H1 (cell line): ENCODE measurements around the gene AFF1. TPM values are rescaled to one million over a fixed set of nuclear protein-coding genes. Genes with fewer than 3 reads are reported as not detected.

Experiments used
- CTCF ChIA-PET: fragments of 300-600 bp; sonication (Branson Sonifier 250); formaldehyde crosslinking; loops from one replicate; lab custom pipeline; 2021; ENCODE audit not compliant: partially characterized antibody; lab: Charles Lee
- POLR2A ChIA-PET: fragments of 300-600 bp; sonication (Branson Sonifier 250); formaldehyde crosslinking; loops from one replicate; lab custom pipeline; 2021; ENCODE audit warnings: inconsistent platforms; ENCODE audit not compliant: partially characterized antibody; lab: Charles Lee
- DNase-seq, 2 experiments: peaks; one replicate each; pipeline versions ENCODE4 v3.0.0 to v3.0.0-alpha.2; 2010 to 2022; ENCODE audit warnings: low spot score in 2 of 2, low read depth in 1 of 2, mixed read lengths in 1 of 2
- FAIRE-seq: peaks from 2 replicates; lab custom pipeline; 2011; peaks lifted over from hg19 to GRCh38; lab: Jason Lieb, UNC
- H2AFZ ChIP-seq: 2 replicates; pipeline ENCODE4 v1.8.1; 2012; ENCODE audit warnings: low read length, inconsistent platforms
- H2AK5ac ChIP-seq: 2 replicates; pipeline ENCODE4 v1.6.1; 2013; ENCODE audit warnings: low read depth, low read length
- H2BK120ac ChIP-seq: replicated peaks from 2 replicates; pipeline ENCODE3; 2013; ENCODE audit warnings: low read depth, low read length, inconsistent platforms
- H2BK12ac ChIP-seq: 2 replicates; pipeline ENCODE4 v1.6.1; 2013; ENCODE audit warnings: low read depth, low read length
- H2BK15ac ChIP-seq: 2 replicates; pipeline ENCODE4 v1.6.1; 2013; ENCODE audit warnings: low read length
- H2BK20ac ChIP-seq: 2 replicates; pipeline ENCODE4 v1.6.1; 2013; ENCODE audit warnings: low read length
- H2BK5ac ChIP-seq: 2 replicates; pipeline ENCODE4 v1.6.1; 2013; ENCODE audit warnings: low read depth, low read length
- H3K14ac ChIP-seq: 2 replicates; pipeline ENCODE4 v1.6.1; 2013; ENCODE audit warnings: inconsistent platforms; ENCODE audit not compliant: insufficient read length
- H3K18ac ChIP-seq: 2 replicates; pipeline ENCODE4 v1.6.1; 2013; ENCODE audit warnings: low read length; ENCODE audit errors: extremely low read depth
- H3K23ac ChIP-seq: 2 replicates; pipeline ENCODE4 v1.6.1; 2013; ENCODE audit warnings: inconsistent platforms; ENCODE audit not compliant: insufficient read length
- H3K23me2 ChIP-seq: 2 replicates; pipeline ENCODE4 v1.6.1; 2013; ENCODE audit warnings: low read depth, low read length
- H3K27ac ChIP-seq: 2 replicates; pipeline ENCODE4 v1.6.1; 2011; ENCODE audit warnings: low read depth, low read length, inconsistent platforms
- H3K27me3 ChIP-seq, 4 experiments: replicated peaks in 1 of 4; 1 replicate in 1 of 4; 2 replicates in 3 of 4; pipeline versions ENCODE4 v1.6.1 to v1.8.1; 2011 to 2013; ENCODE audit warnings: low read length in 3 of 4, mild to moderate bottlenecking in 3 of 4, inconsistent platforms in 2 of 4, mixed read lengths in 2 of 4, moderate library complexity in 1 of 4; ENCODE audit not compliant: control insufficient read depth in 3 of 4, insufficient read depth in 3 of 4; ENCODE audit errors: extremely low read depth in 1 of 4
- H3K36me3 ChIP-seq, 4 experiments: 2 replicates each; pipeline versions ENCODE4 v1.6.1 to v1.8.1; 2011 to 2013; ENCODE audit warnings: mild to moderate bottlenecking in 4 of 4, low read length in 3 of 4, moderate library complexity in 2 of 4, control low read depth in 1 of 4, inconsistent platforms in 1 of 4; ENCODE audit not compliant: insufficient read depth in 4 of 4, control insufficient read depth in 2 of 4
- H3K4ac ChIP-seq: replicated peaks from 2 replicates; pipeline ENCODE3; 2013; ENCODE audit warnings: low read length, low read depth, mixed read lengths, inconsistent platforms; ENCODE audit not compliant: insufficient read length
- H3K4me1 ChIP-seq, 4 experiments: replicated peaks in 1 of 4; 1 replicate in 1 of 4; 2 replicates in 3 of 4; pipeline versions ENCODE4 v1.6.1 to v1.8.1; 2011 to 2013; ENCODE audit warnings: low read length in 3 of 4, inconsistent platforms in 2 of 4, mixed read lengths in 1 of 4; ENCODE audit not compliant: insufficient read depth in 4 of 4, control insufficient read depth in 3 of 4
- H3K4me2 ChIP-seq, 2 experiments: 2 replicates each; pipeline versions ENCODE4 v1.6.1 to v1.8.1; 2011 to 2013; ENCODE audit warnings: low read depth in 2 of 2, low read length in 2 of 2, control low read depth in 1 of 2, inconsistent platforms in 1 of 2, mild to moderate bottlenecking in 1 of 2; ENCODE audit not compliant: insufficient read depth in 1 of 2
- H3K4me3 ChIP-seq, 4 experiments: fragments of 200-600, 300-600 bp in 1 of 4; sonication (generic), shearing (Covaris generic), sonication (Bioruptor Twin) in 1 of 4; 2 replicates each; pipeline versions ENCODE4 v1.5.1 to v1.8.1; 2011 to 2016; ENCODE audit warnings: low read length in 4 of 4, low read depth in 3 of 4, control low read depth in 2 of 4, inconsistent platforms in 2 of 4, mild to moderate bottlenecking in 2 of 4, mixed read lengths in 1 of 4, moderate library complexity in 1 of 4; ENCODE audit not compliant: insufficient read depth in 2 of 4; ENCODE audit errors: extremely low read depth in 1 of 4
- H3K56ac ChIP-seq: replicated peaks from 2 replicates; pipeline ENCODE3; 2013; ENCODE audit warnings: low read depth, mild to moderate bottlenecking, mixed read lengths, low read length, inconsistent platforms; ENCODE audit not compliant: insufficient read length
- H3K79me1 ChIP-seq: 2 replicates; pipeline ENCODE4 v1.6.1; 2013; ENCODE audit warnings: low read depth, low read length, control low read depth
- H3K79me2 ChIP-seq, 2 experiments: 2 replicates each; pipeline versions ENCODE4 v1.6.1 to v1.8.1; 2012 to 2013; ENCODE audit warnings: low read length in 2 of 2, mild to moderate bottlenecking in 2 of 2, inconsistent platforms in 1 of 2; ENCODE audit not compliant: insufficient read depth in 2 of 2, control insufficient read depth in 1 of 2
- H3K9ac ChIP-seq, 4 experiments: replicated peaks in 1 of 4; 1 replicate in 1 of 4; 2 replicates in 3 of 4; pipeline versions ENCODE4 v1.6.1 to v1.8.1; 2011 to 2013; ENCODE audit warnings: low read depth in 3 of 4, low read length in 3 of 4, control low read depth in 2 of 4, mild to moderate bottlenecking in 2 of 4, moderate library complexity in 2 of 4, inconsistent platforms in 1 of 4; ENCODE audit errors: extremely low read depth in 1 of 4
- H3K9me3 ChIP-seq, 2 experiments: 2 replicates each; pipeline versions ENCODE4 v1.6.1 to v1.8.1; 2012 to 2013; ENCODE audit warnings: mild to moderate bottlenecking in 2 of 2, moderate library complexity in 2 of 2, control low read depth in 1 of 2, inconsistent platforms in 1 of 2, low read depth in 1 of 2, low read length in 1 of 2, mixed read lengths in 1 of 2; ENCODE audit not compliant: insufficient read depth in 2 of 2
- H4K20me1 ChIP-seq, 2 experiments: replicated peaks in 1 of 2; 2 replicates each; pipeline versions ENCODE3 to v1.8.1; 2011 to 2013; ENCODE audit warnings: inconsistent platforms in 2 of 2, low read length in 2 of 2, mild to moderate bottlenecking in 1 of 2; ENCODE audit not compliant: insufficient read depth in 2 of 2, control insufficient read depth in 1 of 2
- H4K5ac ChIP-seq: 2 replicates; pipeline ENCODE4 v1.6.1; 2013; ENCODE audit warnings: low read length, low read depth, mixed read lengths, inconsistent platforms; ENCODE audit not compliant: insufficient read length
- H4K8ac ChIP-seq: 2 replicates; pipeline ENCODE4 v1.8.0; 2013; ENCODE audit warnings: mild to moderate bottlenecking, moderate library complexity, low read length, inconsistent platforms; ENCODE audit not compliant: insufficient read depth; ENCODE audit errors: extremely low read depth
- H4K91ac ChIP-seq: replicated peaks from 2 replicates; pipeline ENCODE3; 2013; ENCODE audit warnings: low read length, mixed read lengths, inconsistent platforms; ENCODE audit not compliant: insufficient read length
- ASH2L ChIP-seq: fragments of 200-600, 300-600 bp; sonication (generic); IDR thresholded peaks from one replicate; pipeline ENCODE4 v1.7.1; 2017; ENCODE audit warnings: low read length
- EZH2 ChIP-seq: fragments of 200-600 bp; sonication (generic); IDR thresholded peaks from 2 replicates; pipeline ENCODE4 v1.7.1; 2012; ENCODE audit warnings: low read depth, mild to moderate bottlenecking, moderate library complexity, low read length, inconsistent platforms; ENCODE audit not compliant: severe bottlenecking
- NANOG ChIP-seq: IDR thresholded peaks from 2 replicates; pipeline ENCODE4 v1.6.1; 2011; ENCODE audit warnings: low read length, low read depth, mild to moderate bottlenecking, inconsistent platforms; ENCODE audit not compliant: insufficient read depth, poor library complexity, severe bottlenecking
- NRF1 ChIP-seq: IDR thresholded peaks from 2 replicates; pipeline ENCODE4 v1.6.1; 2011; ENCODE audit warnings: mild to moderate bottlenecking, low read depth, low read length, improper control_type of control experiment
- PHF8 ChIP-seq: fragments of 200-600 bp; sonication (generic); conservative IDR thresholded peaks from 2 replicates; pipeline ENCODE4 v1.7.1; 2012; ENCODE audit warnings: low read depth, mild to moderate bottlenecking, inconsistent platforms, low read length, moderate library complexity
- POLR2A ChIP-seq, 2 experiments: IDR thresholded peaks; 1 replicate in 1 of 2; 2 replicates in 1 of 2; pipeline ENCODE4 v1.6.1; 2011; ENCODE audit warnings: low read depth in 2 of 2, low read length in 2 of 2, mild to moderate bottlenecking in 2 of 2; ENCODE audit errors: control extremely low read depth in 1 of 2
- RNF2 ChIP-seq: fragments of 200-900, 300-1000 bp; sonication (generic); IDR thresholded peaks from 2 replicates; pipeline ENCODE4 v1.7.1; 2016; ENCODE audit warnings: borderline replicate concordance, low read depth, mild to moderate bottlenecking, antibody characterized with exemption, low read length; ENCODE audit not compliant: poor library complexity, severe bottlenecking; ENCODE audit errors: missing control alignments
- RXRA ChIP-seq: IDR thresholded peaks from 2 replicates; pipeline ENCODE4 v1.6.1; 2011; ENCODE audit warnings: low read depth, mild to moderate bottlenecking, low read length, moderate library complexity; ENCODE audit not compliant: insufficient read depth
- SIX5 ChIP-seq: IDR thresholded peaks from 2 replicates; pipeline ENCODE4 v1.6.1; 2011; ENCODE audit warnings: mild to moderate bottlenecking, low read depth, low read length
- WGBS, 2 experiments: shearing (Covaris generic) in 1 of 2; methylation state at CpG; one replicate each; pipeline versions ENCODE4 v1.1.6 to v1.1.7; 2013 to 2015; ENCODE audit warnings: low lambda C conversion rate in 2 of 2, mixed read lengths in 2 of 2, inconsistent platforms in 1 of 2, low coverage in 1 of 2, missing lambda C conversion rate in 1 of 2; ENCODE audit not compliant: insufficient replicate concordance in 2 of 2, insufficient coverage in 1 of 2, insufficient read length in 1 of 2; ENCODE audit errors: extremely low coverage in 1 of 2, missing lambda C conversion rate in 1 of 2; 5-methylcytosine and 5-hydroxymethylcytosine counted together
- polyA plus RNA-seq, 7 experiments: library from polyadenylated mRNA; depleted of rRNA in 3 of 7; stranded (reverse) in 5 of 7; unstranded in 2 of 7; fragments of >200 nt in 5 of 7; fragments of 200-250 nt in 2 of 7; gene quantifications; 1 replicate in 5 of 7; 2 replicates in 1 of 7; 4 replicates in 1 of 7; pipeline versions ENCODE4 v1.2.1 to v1.2.3, GENCODE V29; 2011 to 2013; ENCODE audit warnings: missing spikeins in 2 of 7, mixed read lengths in 2 of 7
- total RNA-seq: library from RNA; stranded (reverse); fragmentation: NEBNext Ultra II Directional; extraction: Animal tissue kit (Norgen Biotek cat#: 25700); gene quantifications from 2 replicates; pipeline ENCODE4 v1.2.1, GENCODE V29; 2021

AFF1 gene
- total and polyA plus RNA-seq, 2 of the 8 experiments (the other 6 are each of a cell fraction or from before 2014, with no cell fraction given) = 14.8 to 85.5 TPM

DNA sequence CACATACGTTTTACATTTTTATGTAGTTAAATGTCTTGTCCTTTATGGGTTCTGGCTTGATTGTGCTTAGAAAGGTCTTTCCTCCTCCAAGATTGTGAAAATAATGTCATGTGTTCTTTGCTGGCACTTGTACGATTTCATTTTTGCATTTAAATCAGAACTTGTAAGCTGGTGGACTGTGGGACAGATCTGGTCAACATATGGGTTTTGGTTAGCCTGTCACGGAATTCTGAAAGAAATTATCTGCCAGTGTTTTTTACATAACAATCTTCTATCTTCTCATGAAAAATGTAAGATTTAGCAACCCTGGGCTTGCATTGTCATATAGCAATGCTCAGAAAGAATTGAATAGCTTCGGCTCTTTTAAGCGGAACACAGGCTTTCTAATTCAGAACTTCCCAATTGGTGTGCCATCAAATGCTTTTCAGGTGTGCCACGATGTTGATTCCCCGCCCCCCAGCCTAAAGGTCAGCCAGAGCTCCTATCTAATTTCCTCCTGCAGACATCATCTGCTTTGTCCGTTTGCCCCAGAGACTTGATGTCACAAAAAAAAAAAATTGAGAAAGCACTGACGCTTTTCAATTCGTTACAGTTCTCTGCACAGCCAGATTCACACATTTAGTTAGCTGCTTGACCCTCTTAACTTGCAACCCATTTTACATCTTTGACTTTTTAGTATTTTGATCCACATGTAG, 16.2 kb downstream of the AFF1 start:
- POLR2A ChIA-PET = interaction anchor here (1.4 to 19.7 kb wide), 4 partner anchors 9 to 60 kb away, joined by 3 to 319 read pairs (median 17); partner anchors contain the start of gene AFF1
- TF ChIP-seq SIX5 = no peak
- TF ChIP-seq POLR2A (IDR thresholded peaks at IDR 0.05; ENCODE audit: control extremely low read depth in 1 of 2, low read depth in 2 of 2, low read length in 2 of 2) = no peak
- no peak for TF ChIP-seq NRF1
- no peak for TF ChIP-seq PHF8
- no peak for TF ChIP-seq EZH2
- no peak for TF ChIP-seq RXRA
- peak; percentile 51 for TF ChIP-seq ASH2L
- no peak for TF ChIP-seq RNF2
- peak; percentile 86 for TF ChIP-seq NANOG
- Histone ChIP-seq H2BK12ac (0 out of 2 replicates have a peak overlapping the region, but pooled peaks have one; percentile 18), H2AK5ac (0 out of 2 replicates have a peak overlapping the region, but pooled peaks have one; percentile 3), H3K27me3 (no peaks in the 10 kb centered on the region), H3K4me3 (peak overlapping the region in 2 of 4 experiments; percentile 8 to 32; a peak in 2 of 8 replicates), H3K27ac (peak overlapping the region; percentile 21; the same call in 1 of the 2 replicates), H3K9me3 (no peaks in the 10 kb centered on the region), H4K91ac (no peak overlapping the region), H2BK5ac (peak overlapping the region; percentile 84; the same call in 1 of the 2 replicates), H3K79me2 (peaks cover 0 to 57% of the 10 kb centered on the region in 2 experiments; a peak in 3 of 4 replicates), H3K36me3 (peaks cover 0 to 12% (median 0%) of the 10 kb centered on the region in 4 experiments; a peak in 2 of 8 replicates), H4K8ac (no peak overlapping the region), H3K18ac (peak overlapping the region; percentile 38), H4K5ac (peak overlapping the region; percentile 95), H3K4me2 (peak overlapping the region; percentile 59 to 61), H3K23me2 (no peaks in the 10 kb centered on the region), H3K4me1 (peaks cover 2 to 44% (median 22%) of the 10 kb centered on the region in 4 experiments), H3K4ac (no peak overlapping the region), H2BK15ac (0 out of 2 replicates have a peak overlapping the region, but pooled peaks have one; percentile 40), H2AFZ (no peak overlapping the region), H3K14ac (no peak overlapping the region), H3K23ac (no peak overlapping the region), H3K79me1 (peaks cover 5% of the 10 kb centered on the region; the same call in 1 of the 2 replicates), H2BK20ac (peak overlapping the region; percentile 21; the same call in 1 of the 2 replicates), H2BK120ac (no peak overlapping the region), H3K56ac (no peak overlapping the region), H3K9ac (no peak overlapping the region), H4K20me1 (no peaks in the 10 kb centered on the region)
- CTCF ChIA-PET = interaction anchor here (0.6 to 2.3 kb wide), 10 partner anchors 10 to 892 kb away, joined by 3 to 8 read pairs (median 4); partner anchors contain the start of gene AFF1
- 26% methylated on average over 10 of the region's 10 CpGs; no CpG with 5 or more reads in 1 of the 2 experiments for WGBS, 2 experiments
- FAIRE-seq (peak; percentile 50), DNase-seq (peak in 1 of 2 experiments; percentile 64)
